Measurements from ENCODE around the gene MPC2.

- no peak for TF ChIP-seq CTCF (IDR thresholded peaks at IDR 0.05 in 4 of 5, conservative IDR thresholded peaks at IDR 0.05 in 1 of 5)
- TF ChIP-seq POLR2A (IDR thresholded peaks at IDR 0.05): no peak
Observed at GRCh38 chr1:167878372-167879160, 58.3 kb downstream of the MPC2 start.

All from gastrocnemius medialis (tissue), 4 donors.